ENCODE data around the gene OR13C9.
"Not testable (repeated sequence)": the region's sequence is repeated elsewhere in the genome, so short reads cannot be mapped to it uniquely, and the experiment has no call there.

OR13C9 gene, protein sequence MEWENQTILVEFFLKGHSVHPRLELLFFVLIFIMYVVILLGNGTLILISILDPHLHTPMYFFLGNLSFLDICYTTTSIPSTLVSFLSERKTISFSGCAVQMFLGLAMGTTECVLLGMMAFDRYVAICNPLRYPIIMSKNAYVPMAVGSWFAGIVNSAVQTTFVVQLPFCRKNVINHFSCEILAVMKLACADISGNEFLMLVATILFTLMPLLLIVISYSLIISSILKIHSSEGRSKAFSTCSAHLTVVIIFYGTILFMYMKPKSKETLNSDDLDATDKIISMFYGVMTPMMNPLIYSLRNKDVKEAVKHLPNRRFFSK

DNA sequence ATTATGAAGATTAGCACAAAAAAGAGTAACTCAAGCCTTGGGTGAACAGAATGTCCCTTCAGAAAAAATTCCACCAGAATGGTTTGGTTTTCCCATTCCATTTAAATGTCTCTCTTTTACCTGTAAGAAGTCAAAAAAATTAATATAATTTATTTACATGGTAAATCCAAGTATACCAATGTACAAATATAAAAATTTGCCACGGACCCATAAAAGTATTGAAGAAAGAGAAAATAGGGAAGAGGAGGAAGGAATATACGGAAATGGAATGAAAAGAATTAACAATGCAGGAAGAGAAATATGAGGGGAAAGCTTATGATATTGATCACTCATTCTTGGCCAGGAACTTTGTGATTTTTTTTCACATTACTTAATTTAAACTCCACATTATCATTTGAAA lies at the start of gene OR13C9:
TSS of gene OR13C9 (minus strand) at position 101 of the 400 bp plus-strand sequence. CDS start at position 101, 0 bp downstream.
- no peak for DNase-seq (ENCODE audit: low spot score)

- DNase-seq (ENCODE audit: low spot score), result no peak
Measured at GRCh38 chr9:104658496-104659195, 40.6 kb upstream of the OR13C9 start.

DNA sequence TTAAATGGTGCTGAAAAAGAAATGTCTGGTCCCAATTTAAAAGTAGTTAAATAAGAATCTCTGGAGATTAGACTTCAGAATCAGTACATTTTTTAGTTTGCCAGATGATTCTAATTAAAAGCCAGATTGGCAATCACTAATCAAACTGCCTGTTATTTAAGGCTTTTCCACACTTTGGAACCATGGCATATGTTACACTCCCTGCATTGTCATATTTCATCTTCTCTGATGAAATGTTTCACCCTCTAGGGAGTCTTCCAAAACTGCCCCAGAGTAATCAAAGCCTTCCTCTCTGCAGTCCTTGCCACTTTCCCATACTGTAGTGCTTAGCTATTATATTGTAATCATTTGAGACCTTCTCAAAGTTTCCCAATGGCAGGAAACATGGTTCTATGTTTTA lies 17.5 kb upstream of the OR13C9 start:
- DNase-seq (ENCODE audit: low spot score), result no peak

DNA sequence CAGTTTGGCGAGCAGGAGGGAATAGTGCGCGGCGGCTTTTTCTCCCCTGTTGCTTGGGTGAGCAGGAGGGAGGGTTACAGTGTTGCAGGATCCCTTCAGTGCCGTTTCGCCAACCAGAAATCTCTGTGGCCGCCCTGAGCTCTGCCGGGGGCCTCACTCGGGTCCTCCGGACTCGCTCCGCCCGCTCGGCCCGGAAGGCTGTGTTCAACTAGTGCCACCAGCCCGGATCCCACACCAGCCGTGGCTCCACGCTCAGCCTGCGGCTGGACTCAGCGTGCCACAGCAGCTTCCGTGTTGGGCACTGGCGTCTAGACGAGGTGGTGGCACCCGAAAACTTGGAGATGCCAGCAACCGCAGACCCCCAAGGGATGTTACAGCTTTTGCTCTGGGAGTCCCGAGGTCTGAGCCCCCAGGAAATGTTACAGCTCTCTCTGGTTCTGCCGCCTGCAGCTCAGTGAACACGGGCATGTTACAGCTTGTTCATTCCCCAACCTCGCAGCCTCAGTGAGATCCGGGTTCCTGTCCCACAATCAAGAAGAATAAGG lies 16.0 kb upstream of the OR13C9 start:
- no peak for DNase-seq (ENCODE audit: low spot score)

- not testable (repeated sequence) for DNase-seq (ENCODE audit: low spot score)
Measured at GRCh38 chr9:104625964-104626363, 8.0 kb upstream of the OR13C9 start.

DNA sequence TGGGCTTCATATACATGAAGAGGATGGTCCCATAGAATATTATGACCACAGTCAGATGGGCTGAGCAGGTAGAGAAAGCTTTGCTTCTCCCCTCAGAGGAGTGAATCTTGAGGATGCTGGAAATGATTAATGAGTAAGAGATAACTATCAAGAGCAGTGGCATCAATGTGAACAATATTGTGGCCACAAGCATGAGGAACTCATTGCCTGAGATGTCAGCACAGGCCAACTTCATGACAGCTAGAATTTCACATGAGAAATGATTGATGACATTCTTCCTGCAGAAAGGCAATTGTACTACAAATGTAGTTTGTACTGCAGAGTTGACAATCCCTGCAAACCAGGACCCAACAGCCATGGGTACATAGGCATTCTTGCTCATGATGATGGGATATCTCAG lies 586 bp downstream of the OR13C9 start:
- DNase-seq (ENCODE audit: low spot score), result no peak

DNA sequence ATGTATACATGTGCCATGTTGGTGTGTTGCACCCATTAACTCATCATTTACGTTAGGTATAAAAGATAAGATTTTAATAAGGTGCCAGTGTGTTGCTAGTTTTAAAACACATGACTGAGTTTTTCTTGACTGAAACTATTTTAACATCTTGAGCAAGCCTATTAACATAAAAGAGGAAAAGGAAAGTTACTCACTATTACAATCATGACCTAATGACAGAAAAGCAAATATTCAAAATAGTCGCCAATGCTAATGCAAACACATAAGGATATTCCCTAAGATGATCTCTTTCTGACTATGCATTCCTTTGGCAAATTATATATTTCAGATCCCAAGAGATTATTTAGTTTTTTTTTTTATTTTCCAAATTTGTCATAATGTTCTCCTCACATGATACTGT lies 6.8 kb downstream of the OR13C9 start:
- DNase-seq (ENCODE audit: low spot score), result no peak

GRCh38 chr9:104608336-104608735 lies 9.7 kb downstream of the OR13C9 start:
- no peak for DNase-seq (ENCODE audit: low spot score)

DNA sequence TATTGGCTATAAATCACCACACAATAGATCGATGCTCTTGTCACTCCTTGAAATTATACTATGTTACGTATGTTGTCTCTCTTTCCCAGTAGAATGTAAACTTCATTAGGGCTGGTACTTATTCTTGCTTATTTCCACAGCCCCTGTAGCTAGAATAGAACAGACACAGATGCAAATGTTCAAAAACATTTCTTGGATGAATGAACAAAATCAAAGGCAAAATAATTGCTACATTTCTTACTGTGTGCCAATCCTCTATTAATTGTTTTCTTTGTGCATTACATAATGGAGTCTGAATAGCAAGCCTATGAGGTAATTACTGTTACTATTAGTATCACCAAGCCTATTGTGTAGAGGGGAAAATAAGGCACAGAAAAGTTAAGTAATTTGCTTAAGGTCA lies 11.9 kb downstream of the OR13C9 start:
- no peak for DNase-seq (ENCODE audit: low spot score)

DNA sequence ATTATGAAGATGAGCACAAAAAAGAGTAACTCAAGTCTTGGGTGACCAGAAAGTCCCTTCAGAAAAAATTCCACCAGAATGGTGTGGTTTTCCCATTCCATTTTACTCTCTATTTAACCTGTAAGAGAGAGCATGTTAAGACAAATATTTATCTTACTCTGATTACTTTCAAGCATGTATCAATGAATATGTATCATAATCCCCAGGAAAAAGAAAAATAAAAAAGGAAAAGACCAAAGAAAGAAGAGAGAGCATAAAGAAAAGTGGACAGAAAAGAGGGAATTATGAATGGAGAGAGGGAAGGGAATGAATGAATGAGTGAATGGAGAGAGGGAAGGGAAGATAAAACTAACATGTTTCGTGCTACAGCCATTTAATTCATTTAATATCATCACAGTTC lies 12.5 kb downstream of the OR13C9 start, which contains the start of gene OR13C2:
TSS of gene OR13C2 (minus strand) at position 101 of the 400 bp plus-strand sequence. CDS start at position 101, 0 bp downstream.
- DNase-seq (ENCODE audit: low spot score), result not testable (repeated sequence)

DNA sequence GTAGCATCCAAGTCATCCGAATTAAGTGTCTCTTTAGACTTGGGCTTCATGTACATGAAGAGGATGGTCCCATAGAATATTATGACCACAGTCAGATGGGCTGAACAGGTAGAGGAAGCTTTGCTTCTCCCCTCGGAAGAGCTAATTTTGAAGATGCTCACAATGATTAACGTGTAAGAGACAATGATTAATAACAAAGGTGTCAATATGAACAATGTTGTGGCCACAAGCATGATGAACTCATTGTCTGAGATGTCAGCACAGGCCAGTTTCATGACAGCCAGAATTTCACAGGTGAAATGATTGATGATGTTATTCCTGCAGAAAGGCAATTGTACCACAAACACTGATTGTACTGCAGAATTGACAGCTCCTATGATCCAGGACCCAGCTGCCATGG lies 13.2 kb downstream of the OR13C9 start:
- no peak for DNase-seq (ENCODE audit: low spot score)

DNA sequence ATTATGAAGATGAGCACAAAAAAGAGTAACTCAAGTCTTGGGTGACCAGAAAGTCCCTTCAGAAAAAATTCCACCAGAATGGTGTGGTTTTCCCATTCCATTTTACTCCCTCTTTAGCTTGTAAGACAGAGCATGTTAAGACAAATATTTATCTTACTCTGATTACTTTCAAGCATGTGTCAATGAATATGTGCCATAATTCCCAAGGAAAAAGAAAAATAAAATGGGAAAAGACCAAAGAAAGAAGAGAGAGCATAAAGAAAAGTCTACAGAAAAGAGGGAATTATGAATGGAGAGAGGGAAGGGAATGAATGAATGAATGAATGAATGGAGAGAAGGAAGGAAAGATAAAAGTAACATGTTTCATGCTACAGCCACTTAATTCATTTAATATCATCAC lies 18.7 kb downstream of the OR13C9 start, which contains the start of gene OR13C5:
TSS of gene OR13C5 (minus strand) at position 101 of the 400 bp plus-strand sequence. CDS start at position 101, 0 bp downstream.
- DNase-seq (ENCODE audit: low spot score), result not testable (repeated sequence)

GRCh38 chr9:104598749-104599148 lies 19.3 kb downstream of the OR13C9 start:
- DNase-seq (ENCODE audit: low spot score), result not testable (repeated sequence)

DNA sequence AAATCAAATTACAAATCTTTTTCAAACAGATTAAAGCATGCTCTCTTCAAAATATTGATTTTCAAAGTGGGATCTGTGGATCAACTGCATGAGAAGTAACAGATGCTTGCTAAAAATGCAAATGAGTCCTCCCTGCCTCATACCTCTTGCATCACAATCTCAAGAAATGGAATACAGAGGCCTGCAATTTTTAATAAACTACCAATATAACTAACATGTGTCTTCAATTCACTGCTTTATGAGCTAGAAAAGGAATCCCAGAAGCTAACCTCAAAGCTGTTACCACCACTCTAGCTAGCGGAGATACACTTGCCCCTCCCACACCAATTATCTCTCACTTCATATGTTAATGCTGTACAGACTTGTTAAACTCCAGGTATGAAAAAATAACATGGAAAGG lies 28.4 kb downstream of the OR13C9 start:
- DNase-seq (ENCODE audit: low spot score), result no peak

DNA sequence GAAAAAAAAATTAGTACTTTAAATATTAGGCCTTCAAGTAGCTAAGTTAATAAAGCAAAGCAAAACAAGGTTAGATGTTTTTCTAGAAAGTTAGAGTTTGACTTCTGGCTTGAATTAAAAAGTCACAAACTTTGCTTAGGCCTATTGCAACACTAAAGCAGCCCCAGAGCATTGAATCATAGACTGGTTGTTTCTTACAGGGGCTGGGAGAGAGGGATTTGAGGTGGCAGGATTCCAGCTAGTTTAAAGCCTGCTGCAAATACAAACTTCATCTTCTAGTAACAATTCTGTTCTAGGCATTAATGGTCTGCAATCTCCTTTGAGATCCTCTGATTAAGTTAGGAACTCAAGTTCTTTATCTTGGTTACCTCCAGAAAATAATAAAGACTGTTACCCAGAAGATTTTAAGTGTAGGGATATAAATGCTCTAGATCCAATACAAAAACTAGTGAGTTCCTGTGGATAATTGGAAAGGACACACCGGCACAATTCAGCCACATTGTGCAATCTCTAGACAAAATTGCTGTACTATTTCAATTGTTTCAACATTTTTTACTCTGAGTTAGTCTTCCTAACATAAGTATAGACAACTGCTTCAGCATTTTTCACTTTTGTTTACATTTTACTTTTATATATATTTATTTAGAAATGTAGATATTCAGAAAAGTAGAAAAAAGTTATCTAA lies 31.4 kb downstream of the OR13C9 start:
- DNase-seq (ENCODE audit: low spot score), result no peak

- DNase-seq (ENCODE audit: low spot score), result no peak
Measured at GRCh38 chr9:104580562-104580961, 37.4 kb downstream of the OR13C9 start.

GRCh38 chr9:104577263-104577662 lies 40.7 kb downstream of the OR13C9 start:
- no peak for DNase-seq (ENCODE audit: low spot score)

GRCh38 chr9:104575456-104575855 lies 42.5 kb downstream of the OR13C9 start:
- no peak for DNase-seq (ENCODE audit: low spot score)

DNA sequence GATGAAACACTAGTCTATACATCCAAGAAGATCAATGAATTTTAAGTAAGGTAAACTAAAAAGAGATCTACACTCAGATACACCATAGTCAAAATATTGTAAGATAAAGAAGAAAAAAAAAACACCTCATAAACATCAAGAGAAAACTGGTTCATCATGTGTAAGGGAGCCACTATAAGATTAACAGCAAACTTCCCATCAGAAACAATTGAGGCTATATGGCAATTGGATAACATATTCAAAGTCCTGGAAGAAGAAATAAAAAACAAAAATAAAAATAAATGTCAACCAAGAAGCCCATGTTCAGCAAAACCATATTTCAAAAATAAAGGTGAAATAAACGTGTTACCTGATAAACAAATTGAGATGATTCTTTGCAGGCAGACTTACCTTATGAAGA lies 45.4 kb downstream of the OR13C9 start:
- no peak for DNase-seq (ENCODE audit: low spot score)

- no peak for DNase-seq (ENCODE audit: low spot score)
Measured at GRCh38 chr9:104568868-104569267, 49.1 kb downstream of the OR13C9 start, which contains the start of gene OR13C8. Gene OR13C8, plus strand, starts transcription at chr9:104569168. Its CDS starts 0 bp downstream, at chr9:104569168.
